Measurements from ENCODE around the gene SMCO4.
A peak's percentile ranks its signal among the peaks of the same experiment; 100 is the strongest.

Gene SMCO4

GRCh38 chr11:93484716-93485115 is 58.5 kb downstream of the SMCO4 start:
- Histone ChIP-seq H3K9me3 (replicated peaks in 1 of 2; ENCODE audit: control insufficient read depth in 2 of 2, insufficient read depth in 1 of 2, low read depth in 1 of 2, low read length in 2 of 2) (no peaks in the 10 kb centered on the region), H3K27ac (replicated peaks; ENCODE audit: low read length) (no peak overlapping the region), H3K18ac (ENCODE audit: low read length) (no peak overlapping the region), H2AFZ (ENCODE audit: low read length) (no peak overlapping the region), H3K36me3 (replicated peaks in 1 of 2; ENCODE audit: control insufficient read depth in 2 of 2, insufficient read depth in 2 of 2, low read length in 2 of 2) (no peaks in the 10 kb centered on the region), H3K4me2 (ENCODE audit: insufficient read depth, low read length, poor library complexity, severe bottlenecking) (no peak overlapping the region), H4K91ac (ENCODE audit: low read depth, low read length, poor library complexity) (no peak overlapping the region), H3K4me3 (ENCODE audit: low read length in 2 of 2) (no peak overlapping the region), H3K23ac (ENCODE audit: low read depth, low read length, poor library complexity) (no peak overlapping the region), H4K8ac (ENCODE audit: low read depth, low read length) (no peak overlapping the region), H2BK12ac (ENCODE audit: low read length) (no peak overlapping the region), H3K79me1 (ENCODE audit: low read depth, low read length) (peaks cover 6% of the 10 kb centered on the region), H2BK5ac (ENCODE audit: low read length) (no peak overlapping the region), H3K14ac (ENCODE audit: low read length) (no peak overlapping the region), H2BK15ac (ENCODE audit: low read length) (no peak overlapping the region), H2AK5ac (ENCODE audit: low read depth, low read length) (no peak overlapping the region), H3K9ac (ENCODE audit: low read depth, low read length, poor library complexity) (no peak overlapping the region), H2BK120ac (ENCODE audit: low read depth, low read length) (no peak overlapping the region), H3K4me1 (ENCODE audit: control insufficient read depth in 2 of 2, insufficient read depth in 1 of 2, low read depth in 1 of 2, low read length in 2 of 2) (peaks cover 41 to 45% of the 10 kb centered on the region in 2 donors), H3K4ac (ENCODE audit: low read length) (no peak overlapping the region), H3K27me3 (ENCODE audit: control insufficient read depth in 3 of 3, insufficient read depth in 3 of 3, low read depth in 1 of 3, low read length in 3 of 3) (no peaks in the 10 kb centered on the region)
- WGBS, 2 donors (ENCODE audit: extremely low coverage in 2 of 2, insufficient read length in 2 of 2, insufficient replicate concordance in 1 of 2): no CpG with 5 or more reads among the region's 3 CpGs
- no peak for DNase-seq (ENCODE audit: low spot score)

- Histone ChIP-seq H2BK5ac (ENCODE audit: low read length) (no peak overlapping the region), H2AK5ac (ENCODE audit: low read depth, low read length) (no peak overlapping the region), H3K36me3 (replicated peaks in 1 of 2; ENCODE audit: control insufficient read depth in 2 of 2, insufficient read depth in 2 of 2, low read length in 2 of 2) (no peaks in the 10 kb centered on the region), H2BK12ac (ENCODE audit: low read length) (no peak overlapping the region), H3K9me3 (replicated peaks in 1 of 2; ENCODE audit: control insufficient read depth in 2 of 2, insufficient read depth in 1 of 2, low read depth in 1 of 2, low read length in 2 of 2) (no peaks in the 10 kb centered on the region), H2BK120ac (ENCODE audit: low read depth, low read length) (no peak overlapping the region), H4K8ac (ENCODE audit: low read depth, low read length) (no peak overlapping the region), H3K23ac (ENCODE audit: low read depth, low read length, poor library complexity) (no peak overlapping the region), H3K27ac (replicated peaks; ENCODE audit: low read length) (no peak overlapping the region), H3K4me1 (ENCODE audit: control insufficient read depth in 2 of 2, insufficient read depth in 1 of 2, low read depth in 1 of 2, low read length in 2 of 2) (peaks cover 32 to 36% of the 10 kb centered on the region in 2 donors), H3K79me1 (ENCODE audit: low read depth, low read length) (peaks cover 9% of the 10 kb centered on the region), H3K9ac (ENCODE audit: low read depth, low read length, poor library complexity) (no peak overlapping the region), H3K18ac (ENCODE audit: low read length) (no peak overlapping the region), H2AFZ (ENCODE audit: low read length) (no peak overlapping the region), H3K4ac (ENCODE audit: low read length) (no peak overlapping the region), H3K14ac (ENCODE audit: low read length) (no peak overlapping the region), H4K91ac (ENCODE audit: low read depth, low read length, poor library complexity) (no peak overlapping the region), H3K4me3 (ENCODE audit: low read length in 2 of 2) (no peak overlapping the region), H3K27me3 (ENCODE audit: control insufficient read depth in 3 of 3, insufficient read depth in 3 of 3, low read depth in 1 of 3, low read length in 3 of 3) (no peaks in the 10 kb centered on the region), H2BK15ac (ENCODE audit: low read length) (no peak overlapping the region), H3K4me2 (ENCODE audit: insufficient read depth, low read length, poor library complexity, severe bottlenecking) (no peak overlapping the region)
- DNase-seq (ENCODE audit: low spot score): no peak
- WGBS, 2 donors (ENCODE audit: extremely low coverage in 2 of 2, insufficient read length in 2 of 2, insufficient replicate concordance in 1 of 2): no CpG with 5 or more reads among the region's 10 CpGs
These were observed 60.6 kb downstream of the SMCO4 start for GRCh38 chr11:93482556-93482955.

- H4K91ac ChIP-seq (ENCODE audit: low read depth, low read length, poor library complexity): peak overlapping the region; percentile 22
- H2BK5ac ChIP-seq (ENCODE audit: low read length): no peak overlapping the region
- peaks cover 9% of the 10 kb centered on the region for H3K79me1 ChIP-seq (ENCODE audit: low read depth, low read length)
- peak overlapping the region; percentile 13 for H2BK15ac ChIP-seq (ENCODE audit: low read length)
- no peak overlapping the region for H2AFZ ChIP-seq (ENCODE audit: low read length)
- WGBS, 2 donors (ENCODE audit: extremely low coverage in 2 of 2, insufficient read length in 2 of 2, insufficient replicate concordance in 1 of 2): no CpG with 5 or more reads among the region's 6 CpGs
- DNase-seq (ENCODE audit: low spot score): no peak
- no peaks in the 10 kb centered on the region for H3K36me3 ChIP-seq (replicated peaks in 1 of 2; ENCODE audit: control insufficient read depth in 2 of 2, insufficient read depth in 2 of 2, low read length in 2 of 2)
- no peak overlapping the region for H3K4me3 ChIP-seq (ENCODE audit: low read length in 2 of 2)
- H3K18ac ChIP-seq (ENCODE audit: low read length): peak overlapping the region; percentile 48
- H3K23ac ChIP-seq (ENCODE audit: low read depth, low read length, poor library complexity): no peak overlapping the region
- no peak overlapping the region for H3K9ac ChIP-seq (ENCODE audit: low read depth, low read length, poor library complexity)
- H3K4me2 ChIP-seq (ENCODE audit: insufficient read depth, low read length, poor library complexity, severe bottlenecking): no peak overlapping the region
- H2BK120ac ChIP-seq (ENCODE audit: low read depth, low read length): no peak overlapping the region
- no peaks in the 10 kb centered on the region for H3K27me3 ChIP-seq (ENCODE audit: control insufficient read depth in 3 of 3, insufficient read depth in 3 of 3, low read depth in 1 of 3, low read length in 3 of 3)
- H3K4ac ChIP-seq (ENCODE audit: low read length): no peak overlapping the region
- no peak overlapping the region for H3K14ac ChIP-seq (ENCODE audit: low read length)
- no peak overlapping the region for H2AK5ac ChIP-seq (ENCODE audit: low read depth, low read length)
- H3K4me1 ChIP-seq (ENCODE audit: control insufficient read depth in 2 of 2, insufficient read depth in 1 of 2, low read depth in 1 of 2, low read length in 2 of 2): peaks cover 31 to 36% of the 10 kb centered on the region in 2 donors
- no peaks in the 10 kb centered on the region for H3K9me3 ChIP-seq (replicated peaks in 1 of 2; ENCODE audit: control insufficient read depth in 2 of 2, insufficient read depth in 1 of 2, low read depth in 1 of 2, low read length in 2 of 2)
- H2BK12ac ChIP-seq (ENCODE audit: low read length): no peak overlapping the region
- no peak overlapping the region for H4K8ac ChIP-seq (ENCODE audit: low read depth, low read length)
- H3K27ac ChIP-seq (replicated peaks; ENCODE audit: low read length): no peak overlapping the region
These were observed 61.5 kb downstream of the SMCO4 start for GRCh38 chr11:93481696-93482095.

GRCh38 chr11:93481279-93481678 is 61.9 kb downstream of the SMCO4 start:
- H3K4me2 ChIP-seq (ENCODE audit: insufficient read depth, low read length, poor library complexity, severe bottlenecking): no peak overlapping the region
- H3K14ac ChIP-seq (ENCODE audit: low read length): no peak overlapping the region
- no peaks in the 10 kb centered on the region for H3K9me3 ChIP-seq (replicated peaks in 1 of 2; ENCODE audit: control insufficient read depth in 2 of 2, insufficient read depth in 1 of 2, low read depth in 1 of 2, low read length in 2 of 2)
- H4K91ac ChIP-seq (ENCODE audit: low read depth, low read length, poor library complexity): no peak overlapping the region
- no peak overlapping the region for H3K4me3 ChIP-seq (ENCODE audit: low read length in 2 of 2)
- H3K4me1 ChIP-seq (ENCODE audit: control insufficient read depth in 2 of 2, insufficient read depth in 1 of 2, low read depth in 1 of 2, low read length in 2 of 2): peaks cover 29 to 36% of the 10 kb centered on the region in 2 donors
- no peak overlapping the region for H2BK120ac ChIP-seq (ENCODE audit: low read depth, low read length)
- no peak overlapping the region for H2AFZ ChIP-seq (ENCODE audit: low read length)
- no peak overlapping the region for H2BK12ac ChIP-seq (ENCODE audit: low read length)
- no CpG with 5 or more reads among the region's 16 CpGs for whole genome bisulfite sequencing, 2 donors (ENCODE audit: extremely low coverage in 2 of 2, insufficient read length in 2 of 2, insufficient replicate concordance in 1 of 2)
- H3K27me3 ChIP-seq (ENCODE audit: control insufficient read depth in 3 of 3, insufficient read depth in 3 of 3, low read depth in 1 of 3, low read length in 3 of 3): no peaks in the 10 kb centered on the region
- H3K23ac ChIP-seq (ENCODE audit: low read depth, low read length, poor library complexity): no peak overlapping the region
- no peak for DNase-seq (ENCODE audit: low spot score)
- no peak overlapping the region for H2BK15ac ChIP-seq (ENCODE audit: low read length)
- no peak overlapping the region for H4K8ac ChIP-seq (ENCODE audit: low read depth, low read length)
- H2AK5ac ChIP-seq (ENCODE audit: low read depth, low read length): no peak overlapping the region
- no peak overlapping the region for H3K9ac ChIP-seq (ENCODE audit: low read depth, low read length, poor library complexity)
- H2BK5ac ChIP-seq (ENCODE audit: low read length): no peak overlapping the region
- peak overlapping the region; percentile 55 for H3K18ac ChIP-seq (ENCODE audit: low read length)
- peaks cover 8% of the 10 kb centered on the region for H3K79me1 ChIP-seq (ENCODE audit: low read depth, low read length)
- no peaks in the 10 kb centered on the region for H3K36me3 ChIP-seq (replicated peaks in 1 of 2; ENCODE audit: control insufficient read depth in 2 of 2, insufficient read depth in 2 of 2, low read length in 2 of 2)
- no peak overlapping the region for H3K27ac ChIP-seq (replicated peaks; ENCODE audit: low read length)
- H3K4ac ChIP-seq (ENCODE audit: low read length): no peak overlapping the region
